Measurements from ENCODE around the gene BCAN.

- TF ChIP-seq CTCF (IDR thresholded peaks at IDR 0.05) (no peak), POLR2A (IDR thresholded peaks at IDR 0.05) (no peak)
These were observed 23.6 kb downstream of the BCAN start for GRCh38 chr1:156665539-156665938.
